Measurements from ENCODE around the gene RASSF5.

GRCh38 chr1:206492589-206492988 lies 14.7 kb upstream of the RASSF5 start:
- TF ChIP-seq ZNF274 (IDR thresholded peaks at IDR 0.05; ENCODE audit: low read depth, low read length) (no peak), YY1 (IDR thresholded peaks at IDR 0.05; ENCODE audit: insufficient read depth, insufficient read length) (no peak), SUZ12 (IDR thresholded peaks at IDR 0.05; ENCODE audit: extremely low read depth, insufficient read depth, insufficient read length) (no peak)
